PC-3 (cell line): ENCODE results near the gene FGFRL1. TPM values are rescaled to one million over a fixed set of nuclear protein-coding genes. Genes with fewer than 3 reads are reported as not detected.

Experiments used
- ATAC-seq: fragments of 200-7000 bp; cut with Tn5 transposase; 2 replicates; pipeline ENCODE4 v1.9.1; 2020; ENCODE audit warnings: mild to moderate bottlenecking, moderate library complexity
- BruUV-seq: library from RNA; stranded (reverse); fragments of 400-500 nt; replicated peaks from 2 replicates; lab custom pipeline; 2021; lab: Mats Ljungman, UMichigan
- CTCF ChIA-PET: fragments of 300-600 bp; sonication (Branson Sonifier 250); formaldehyde crosslinking; loops from one replicate; lab custom pipeline; 2022; ENCODE audit warnings: antibody characterized with exemption; lab: Charles Lee
- POLR2A ChIA-PET: fragments of 300-600 bp; sonication (Branson Sonifier 250); formaldehyde crosslinking; loops from one replicate; lab custom pipeline; 2022; ENCODE audit warnings: antibody characterized with exemption; ENCODE audit not compliant: unreplicated experiment; lab: Charles Lee
- DNase-seq: peaks from one replicate; pipeline ENCODE4 v3.0.0-alpha.2; 2015
- H2AFZ ChIP-seq: fragments of 300-600 bp; sonication (generic); 2 replicates; pipeline ENCODE4 v1.6.0; 2016; ENCODE audit warnings: antibody characterized with exemption, low read length
- H3F3A ChIP-seq: fragments of 300-600 bp; sonication (generic); one replicate; pipeline ENCODE4 v1.6.0; 2017; ENCODE audit warnings: antibody characterized with exemption, low read length, control low read depth, mild to moderate bottlenecking; ENCODE audit not compliant: unreplicated experiment
- H3K27ac ChIP-seq: fragments of 300-600 bp; sonication (generic); 2 replicates; pipeline ENCODE4 v1.5.1; 2016; ENCODE audit warnings: mild to moderate bottlenecking, low read length
- H3K27me3 ChIP-seq: fragments of 300-600 bp; sonication (generic); 2 replicates; pipeline ENCODE4 v1.6.1; 2016; ENCODE audit warnings: low read length, mixed read lengths
- H3K36me3 ChIP-seq: fragments of 300-600 bp; sonication (generic); 2 replicates; pipeline ENCODE4 v1.6.1; 2016; ENCODE audit warnings: low read depth, mixed run types, low read length, mixed read lengths
- H3K4me1 ChIP-seq: fragments of 300-600 bp; sonication (generic); 2 replicates; pipeline ENCODE4 v1.5.1; 2016; ENCODE audit warnings: low read length; ENCODE audit not compliant: insufficient read depth
- H3K4me2 ChIP-seq: fragments of 300-600 bp; sonication (generic); 2 replicates; pipeline ENCODE4 v1.6.0; 2016; ENCODE audit warnings: low read length
- H3K4me3 ChIP-seq: fragments of 300-600 bp; sonication (generic); 2 replicates; pipeline ENCODE4 v1.5.1; 2016; ENCODE audit warnings: mild to moderate bottlenecking, low read length, mixed read lengths
- H3K79me2 ChIP-seq: fragments of 300-600 bp; sonication (generic); 2 replicates; pipeline ENCODE4 v1.6.1; 2017; ENCODE audit warnings: low read length, mixed read lengths
- H3K9ac ChIP-seq: fragments of 300-600 bp; sonication (generic); 2 replicates; pipeline ENCODE4 v1.6.0; 2016; ENCODE audit warnings: mild to moderate bottlenecking, low read length
- H3K9me2 ChIP-seq: fragments of 300-600 bp; sonication (generic); replicated peaks from 2 replicates; pipeline ENCODE4 v1.6.1; 2016; ENCODE audit warnings: mixed run types, low read length, mixed read lengths
- H3K9me3 ChIP-seq: fragments of 300-600 bp; sonication (generic); 2 replicates; pipeline ENCODE4 v1.6.1; 2016; ENCODE audit warnings: low read length, mixed read lengths
- H4K20me1 ChIP-seq: fragments of 300-600 bp; sonication (generic); 2 replicates; pipeline ENCODE4 v1.6.1; 2016; ENCODE audit warnings: low read length, mixed read lengths
- CTCF ChIP-seq: fragments of 300-600 bp; sonication (generic); conservative IDR thresholded peaks from 2 replicates; pipeline ENCODE4 v1.5.1; 2017; ENCODE audit warnings: antibody characterized with exemption, low read depth, mild to moderate bottlenecking, low read length
- EZH2 ChIP-seq: fragments of 300-600 bp; sonication (generic); IDR thresholded peaks from one replicate; pipeline ENCODE4 v1.6.1; 2017; ENCODE audit warnings: antibody characterized with exemption, mild to moderate bottlenecking, low read length; ENCODE audit not compliant: unreplicated experiment
- EZH2phosphoT487 ChIP-seq: fragments of 300-600 bp; sonication (generic); IDR thresholded peaks from 2 replicates; pipeline ENCODE4 v1.6.1; 2018; ENCODE audit warnings: mild to moderate bottlenecking, antibody characterized with exemption, low read length, borderline replicate concordance
- intact Hi-C: fragments of 100-400 bp; cut with micrococcal nuclease; formaldehyde crosslinking; loops from 2 replicates; pipeline ENCODE4 v1.9.0; 2023
- total RNA-seq: library from RNA; depleted of rRNA; stranded (reverse); fragments of >200 nt; gene quantifications from 2 replicates; pipeline ENCODE4 v1.2.3, GENCODE V29; 2014

FGFRL1 gene
- total RNA-seq, 1 experiment from 2014 or later: 31.2 TPM

- POLR2A ChIA-PET: no interaction called here
- intact Hi-C loops: no loop called here
- H3K9me3 ChIP-seq: no peaks in the 10 kb centered on the region
- TF ChIP-seq EZH2 (no peak), EZH2phosphoT487 (no peak), CTCF (no peak)
- ATAC-seq (no peak), DNase-seq (no peak)
- no peak overlapping the region for H3K4me3 ChIP-seq
- no TSS peak for BruUV-seq
- no peaks in the 10 kb centered on the region for H3K79me2 ChIP-seq
- no peaks in the 10 kb centered on the region for H3K36me3 ChIP-seq
- H3K9ac ChIP-seq: no peak overlapping the region
- no peaks in the 10 kb centered on the region for H3F3A ChIP-seq
- no peaks in the 10 kb centered on the region for H4K20me1 ChIP-seq
- no peak overlapping the region for H2AFZ ChIP-seq
- no peak overlapping the region for H3K4me2 ChIP-seq
- H3K4me1 ChIP-seq: peaks cover 12% of the 10 kb centered on the region
- no peaks in the 10 kb centered on the region for H3K27me3 ChIP-seq
- H3K27ac ChIP-seq: no peak overlapping the region
- CTCF ChIA-PET: no interaction called here
- H3K9me2 ChIP-seq: no peaks in the 10 kb centered on the region
Observed at GRCh38 chr4:1035510-1035909, 24.1 kb downstream of the FGFRL1 start.

DNA sequence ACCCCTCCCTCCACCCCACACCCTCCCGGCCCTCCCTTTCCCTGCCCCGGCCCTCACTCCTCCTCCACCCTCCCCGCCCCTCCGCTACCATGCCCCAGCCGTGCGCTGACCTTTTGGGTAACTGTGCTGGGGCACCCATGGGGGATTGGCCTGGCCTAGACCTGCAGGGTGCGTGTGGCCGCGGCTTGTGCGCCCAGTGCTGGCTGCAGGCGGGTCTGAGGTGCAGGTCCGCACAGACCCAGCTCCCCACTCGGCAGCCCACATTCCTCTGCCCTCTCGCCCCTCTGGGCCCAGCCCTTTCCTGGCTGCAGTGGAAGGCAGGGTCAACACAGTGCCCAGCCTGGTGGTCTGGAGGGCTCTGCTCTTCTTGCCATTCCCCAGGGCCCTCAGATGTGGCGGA lies 24.7 kb downstream of the FGFRL1 start:
- intact Hi-C loops: no loop called here
- Histone ChIP-seq H3K79me2 (no peaks in the 10 kb centered on the region), H3K36me3 (no peaks in the 10 kb centered on the region), H3K27ac (no peak overlapping the region), H3K9ac (no peak overlapping the region), H3K9me3 (no peaks in the 10 kb centered on the region), H3K4me3 (no peak overlapping the region), H3K27me3 (no peaks in the 10 kb centered on the region), H4K20me1 (no peaks in the 10 kb centered on the region), H3K9me2 (no peaks in the 10 kb centered on the region), H3K4me1 (peaks cover 12% of the 10 kb centered on the region), H3F3A (no peaks in the 10 kb centered on the region), H3K4me2 (no peak overlapping the region), H2AFZ (no peak overlapping the region)
- DNase-seq (no peak), ATAC-seq (no peak)
- POLR2A ChIA-PET: no interaction called here
- BruUV-seq: no TSS peak
- CTCF ChIA-PET: no interaction called here
- no peak for TF ChIP-seq CTCF
- no peak for TF ChIP-seq EZH2
- no peak for TF ChIP-seq EZH2phosphoT487

GRCh38 chr4:1036976-1037810 lies 25.8 kb downstream of the FGFRL1 start:
- Histone ChIP-seq H3K36me3 (no peaks in the 10 kb centered on the region), H3K27me3 (no peaks in the 10 kb centered on the region), H3K79me2 (no peaks in the 10 kb centered on the region), H3K9ac (no peak overlapping the region), H4K20me1 (no peaks in the 10 kb centered on the region), H2AFZ (no peak overlapping the region), H3K4me1 (peaks cover 18% of the 10 kb centered on the region), H3F3A (no peaks in the 10 kb centered on the region), H3K4me2 (no peak overlapping the region), H3K4me3 (no peak overlapping the region), H3K9me2 (no peaks in the 10 kb centered on the region), H3K9me3 (no peaks in the 10 kb centered on the region), H3K27ac (no peak overlapping the region)
- intact Hi-C loops: no loop called here
- no peak for ATAC-seq
- no TSS peak for BruUV-seq
- POLR2A ChIA-PET: interaction anchor here (0.6 kb wide), 1 partner anchor 107 kb away, joined by 8 read pairs; no protein-coding TSS in a partner anchor
- no peak for DNase-seq
- TF ChIP-seq CTCF: no peak
- TF ChIP-seq EZH2: no peak
- TF ChIP-seq EZH2phosphoT487: no peak
- CTCF ChIA-PET: no interaction called here
